GM21528 (cell line): ENCODE measurements around the gene TMEM59.
"Not testable (repeated sequence)": the region's sequence is repeated elsewhere in the genome, so short reads cannot be mapped to it uniquely, and the experiment has no call there.

Source experiments
- ATAC-seq: cut with Tn5 transposase; IDR thresholded peaks from one replicate; pipeline ENCODE4 v1.9.1; 2021; ENCODE audit warnings: mild to moderate bottlenecking, moderate library complexity; ENCODE audit not compliant: unreplicated experiment, low FRiP score

Gene TMEM59

GRCh38 chr1:54054438-54054749 lies 1.4 kb upstream of the TMEM59 start:
- no peak for ATAC-seq

GRCh38 chr1:54053745-54054437 lies 887 bp upstream of the TMEM59 start:
- no peak for ATAC-seq

- ATAC-seq: peak; percentile 28
Observed at GRCh38 chr1:54052431-54052933, 522 bp downstream of the TMEM59 start.

- no peak for ATAC-seq
Observed at GRCh38 chr1:54051933-54052430, 1.0 kb downstream of the TMEM59 start.

- ATAC-seq: not testable (repeated sequence)
Observed at GRCh38 chr1:54050435-54050834, 2.6 kb downstream of the TMEM59 start.

- ATAC-seq: no peak
Observed at GRCh38 chr1:54047384-54048305, 5.4 kb downstream of the TMEM59 start.

GRCh38 chr1:54046671-54047383 lies 6.2 kb downstream of the TMEM59 start:
- ATAC-seq: no peak

GRCh38 chr1:54045496-54045895 lies 7.5 kb downstream of the TMEM59 start:
- no peak for ATAC-seq

- ATAC-seq: no peak
Observed at GRCh38 chr1:54041806-54042205, 11.2 kb downstream of the TMEM59 start.

GRCh38 chr1:54037476-54037875 lies 15.5 kb downstream of the TMEM59 start:
- no peak for ATAC-seq

- no peak for ATAC-seq
Observed at GRCh38 chr1:54028306-54029251, 24.4 kb downstream of the TMEM59 start.

GRCh38 chr1:54027848-54028247 lies 25.2 kb downstream of the TMEM59 start:
- ATAC-seq: no peak

GRCh38 chr1:54024811-54025210 lies 28.2 kb downstream of the TMEM59 start:
- ATAC-seq: not testable (repeated sequence)

GRCh38 chr1:54024358-54024757 lies 28.6 kb downstream of the TMEM59 start:
- no peak for ATAC-seq

- ATAC-seq: not testable (repeated sequence)
Observed at GRCh38 chr1:54019562-54020176, 33.3 kb downstream of the TMEM59 start.

- no peak for ATAC-seq
Observed at GRCh38 chr1:54018635-54019034, 34.4 kb downstream of the TMEM59 start.

- ATAC-seq: no peak
Observed at GRCh38 chr1:54017979-54018378, 35.0 kb downstream of the TMEM59 start, which contains the start of gene LDLRAD1. LDLRAD1 (minus strand) TSS chr1:54018186; CDS start chr1:54018112, 74 bp downstream.

- ATAC-seq: no peak
Observed at GRCh38 chr1:54016343-54017282, 36.4 kb downstream of the TMEM59 start.
